ENCODE results near the gene FAM221A.
"Not testable (repeated sequence)": the region's sequence is repeated elsewhere in the genome, so short reads cannot be mapped to it uniquely, and the experiment has no call there.

Gene FAM221A

DNA sequence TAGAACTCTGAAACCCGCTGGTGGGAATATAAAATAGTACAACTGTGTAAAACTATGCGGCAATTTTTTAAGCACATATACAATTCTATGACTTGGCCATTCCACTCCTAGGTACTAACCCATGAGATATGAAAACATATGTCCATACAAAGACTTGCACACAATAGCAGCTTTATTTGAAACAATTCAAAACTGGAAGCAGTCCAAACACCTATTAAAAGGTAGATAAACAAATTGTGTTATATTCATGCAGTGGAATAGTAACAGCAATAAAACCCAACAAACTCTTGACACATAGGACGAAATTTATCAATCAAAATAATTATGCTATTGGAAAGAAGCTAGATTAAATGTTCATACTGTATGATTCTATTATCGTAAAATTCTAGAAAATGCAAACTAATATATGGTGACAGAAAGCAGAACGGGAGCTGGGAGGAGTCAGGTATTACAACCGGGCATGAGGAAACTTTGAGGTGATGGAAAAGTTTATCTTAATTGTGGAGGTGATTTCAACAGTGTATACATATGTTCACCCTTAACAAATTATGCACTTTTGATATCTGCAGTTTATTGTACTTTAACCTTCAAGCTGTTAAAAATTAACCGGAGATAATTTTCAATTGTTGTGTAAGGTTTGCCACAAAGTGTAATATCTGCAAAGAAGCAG, 29.2 kb downstream of the FAM221A start:
- DNase-seq = no peak

DNA sequence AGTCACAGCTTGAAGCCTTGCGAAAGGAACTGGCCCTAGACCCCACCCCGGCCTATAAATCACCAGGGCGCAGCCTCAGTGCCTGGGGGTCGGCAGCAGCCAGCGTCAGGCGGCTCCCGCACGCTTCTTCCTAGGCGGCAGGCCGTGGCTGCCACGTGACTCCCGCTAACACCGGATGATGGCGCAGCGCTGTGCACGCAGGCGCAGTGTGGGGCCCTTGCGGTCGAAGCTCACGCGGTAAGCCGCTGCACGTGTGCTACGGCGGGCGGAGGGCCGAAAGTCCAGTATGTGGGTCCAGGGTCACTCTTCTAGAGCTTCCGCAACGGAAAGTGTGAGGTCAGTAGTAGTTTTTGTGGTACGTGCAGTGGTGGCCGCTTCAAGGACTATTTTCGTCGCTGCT, 30.0 kb downstream of the FAM221A start, which contains the start of gene STK31:
Gene STK31, plus strand, starts transcription at position 220 of the 400 bp plus-strand sequence. Its CDS starts 67 bp downstream, at position 287.
- DNase-seq = no peak

DNA sequence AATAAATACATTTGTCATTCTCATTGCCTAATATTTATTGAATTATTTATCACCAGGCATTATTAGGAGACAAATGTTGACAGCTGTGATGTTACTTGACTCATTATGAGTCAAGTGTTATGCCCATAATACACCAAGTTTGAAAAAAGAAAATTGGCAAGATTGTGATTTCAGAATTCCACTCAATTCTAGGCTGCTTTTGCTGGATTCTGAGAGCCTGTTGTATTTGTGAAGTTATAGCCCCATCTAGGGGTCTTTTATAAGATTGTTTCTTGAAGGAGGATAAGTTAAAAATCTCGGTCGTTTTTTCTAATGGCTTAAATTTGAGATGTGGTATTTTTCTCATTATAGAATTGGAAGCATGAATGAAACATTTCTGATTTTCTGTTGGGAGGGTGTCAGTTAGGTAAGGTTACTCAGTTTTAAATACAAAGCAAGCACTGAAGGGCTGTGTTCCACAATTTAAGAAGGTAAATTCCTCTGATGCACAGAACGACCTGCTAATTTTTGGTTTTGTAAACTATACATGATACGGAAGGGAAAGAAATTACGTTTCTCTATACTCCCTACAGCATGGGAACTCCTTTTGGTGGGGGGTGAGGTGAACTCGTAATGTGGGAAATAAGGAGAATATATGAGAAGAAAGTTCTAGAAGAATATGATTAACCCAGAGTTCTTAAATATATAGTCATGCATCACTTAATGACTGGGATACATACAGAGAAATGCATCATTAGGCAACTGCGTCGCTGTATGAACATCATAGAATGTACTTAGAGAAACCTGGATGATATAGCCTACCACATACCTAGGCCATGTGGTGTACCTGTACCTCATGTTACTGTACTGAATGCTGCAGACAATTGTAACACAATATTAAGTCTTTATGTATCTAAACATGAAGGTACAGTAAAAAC, 32.6 kb downstream of the FAM221A start:
- DNase-seq = no peak

DNA sequence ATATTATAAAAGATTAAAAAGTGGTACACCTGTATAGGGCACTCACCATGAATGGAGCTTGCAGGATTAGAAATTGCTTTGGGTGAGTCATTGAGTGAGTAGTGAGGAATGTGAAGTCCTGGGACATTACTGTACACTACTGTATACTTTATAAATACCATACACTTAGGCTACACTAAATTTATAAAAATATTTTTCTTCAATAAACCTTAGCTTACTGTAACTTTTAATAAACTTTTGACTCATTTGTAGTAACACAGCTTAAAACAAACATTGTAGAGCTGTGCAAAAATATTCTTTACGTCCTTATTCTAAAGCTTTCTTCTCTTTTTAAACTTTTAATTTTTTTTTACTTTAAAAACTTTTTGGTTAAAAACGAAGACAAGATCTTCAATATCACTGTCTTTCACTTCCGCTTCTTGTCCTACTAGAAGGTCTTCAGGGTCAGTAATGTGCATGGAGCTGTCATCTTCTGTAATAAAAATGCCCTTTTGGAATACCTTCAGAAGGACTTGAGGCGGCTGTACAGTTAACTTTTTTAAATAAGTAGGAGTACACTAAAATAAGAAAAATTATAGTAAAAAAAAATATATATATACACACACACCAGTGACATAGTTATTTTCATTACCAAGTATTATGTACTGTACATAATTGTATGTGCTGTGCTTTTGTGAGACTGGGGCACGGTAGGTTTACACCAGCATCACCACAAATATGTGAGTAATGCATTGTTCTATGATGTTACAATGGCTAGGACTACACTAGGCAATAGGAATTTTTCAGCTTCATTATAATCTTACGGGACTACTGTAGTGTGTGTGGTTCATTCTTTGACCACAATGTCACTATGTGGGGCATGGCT, 33.5 kb downstream of the FAM221A start:
- DNase-seq = no peak

DNA sequence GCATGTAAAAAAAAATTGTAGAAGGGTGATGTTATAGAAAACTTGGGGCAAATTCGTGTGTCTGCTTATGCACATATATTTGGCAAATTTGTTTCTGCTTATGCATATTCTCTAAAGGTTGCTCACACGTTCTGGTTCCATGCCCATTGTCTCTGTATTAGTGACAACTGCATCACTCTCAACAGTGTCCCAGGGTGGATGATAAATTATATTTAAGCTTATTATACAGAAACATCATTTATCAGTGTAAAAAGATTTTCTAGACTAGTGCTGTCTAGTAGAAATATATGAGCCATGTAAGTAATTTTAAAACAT, 34.1 kb downstream of the FAM221A start:
- DNase-seq = no peak

DNA sequence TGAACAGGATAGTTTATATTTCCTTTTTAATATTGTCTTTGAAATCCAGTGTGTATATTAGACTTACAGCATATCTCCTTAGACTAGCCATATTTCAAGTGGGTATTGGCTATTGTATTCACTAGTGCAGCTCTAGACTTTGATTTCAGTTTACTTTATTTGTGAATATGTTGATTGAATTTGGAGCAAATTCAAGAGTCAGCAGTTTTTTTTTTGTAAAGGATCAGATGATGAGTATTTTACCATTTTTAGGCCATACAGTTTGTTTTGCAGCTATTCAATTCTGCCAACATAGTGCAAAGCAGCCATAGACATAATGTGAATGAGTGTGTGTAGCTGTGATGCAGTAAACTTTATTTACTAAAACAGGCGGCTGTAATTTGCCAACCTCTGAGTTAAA, 34.6 kb downstream of the FAM221A start:
- DNase-seq = no peak

DNA sequence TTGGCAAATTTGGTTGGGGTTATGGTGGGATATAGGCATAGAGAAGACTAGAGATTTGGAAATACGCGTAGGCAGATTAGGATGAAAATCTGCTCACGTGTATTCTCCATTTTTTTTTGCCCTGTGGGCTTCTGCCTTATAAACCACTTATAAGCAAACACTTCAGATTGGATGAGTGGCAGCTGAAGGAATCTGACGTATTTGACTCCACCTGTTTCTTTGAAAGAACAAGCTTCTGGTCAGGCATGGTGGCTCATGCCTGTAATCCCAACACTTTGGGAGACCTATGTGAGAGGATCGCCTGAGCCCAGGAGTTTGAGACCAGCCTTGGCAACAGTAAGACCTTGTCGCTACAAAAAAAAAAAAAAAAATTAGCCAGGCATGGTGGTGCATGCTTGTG, 35.1 kb downstream of the FAM221A start:
- DNase-seq = no peak

DNA sequence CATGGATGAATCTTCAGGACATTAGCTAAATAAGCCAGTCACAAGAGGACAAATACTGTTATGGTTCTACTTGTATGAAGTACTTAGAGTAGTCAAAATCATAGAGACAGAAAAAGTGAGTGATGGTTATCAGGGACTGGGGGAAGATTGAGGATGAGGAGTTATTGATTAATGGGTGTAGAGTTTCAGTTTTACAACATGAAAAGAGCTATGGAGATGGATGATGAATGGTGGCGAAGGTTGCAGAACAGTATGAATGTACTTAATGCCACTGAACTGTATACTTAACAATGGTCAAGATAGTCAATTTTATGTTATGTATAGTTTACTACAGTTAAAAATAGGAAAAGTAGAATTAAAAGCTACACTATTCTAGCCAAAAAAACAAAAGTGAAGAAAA, 37.8 kb downstream of the FAM221A start:
- no peak for DNase-seq

DNA sequence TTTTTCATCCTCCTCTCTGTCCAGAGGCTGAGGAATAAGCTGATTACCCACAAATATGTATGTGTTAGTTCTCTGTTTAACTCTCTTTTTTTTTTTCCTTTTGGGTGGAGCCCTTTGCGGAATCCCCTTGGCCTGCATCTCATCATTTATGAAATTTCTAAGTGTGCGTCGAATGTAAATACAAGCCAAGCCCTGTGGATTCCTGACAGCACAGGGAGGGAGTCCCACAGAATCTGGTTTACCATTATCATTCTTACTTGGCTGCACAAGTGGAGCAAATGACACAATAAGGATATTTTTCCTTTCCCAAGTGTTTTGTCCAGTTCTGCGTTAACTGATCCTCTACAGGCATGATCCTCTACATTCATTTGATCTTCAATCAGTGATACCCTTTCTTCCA, 41.5 kb downstream of the FAM221A start:
- DNase-seq = no peak

DNA sequence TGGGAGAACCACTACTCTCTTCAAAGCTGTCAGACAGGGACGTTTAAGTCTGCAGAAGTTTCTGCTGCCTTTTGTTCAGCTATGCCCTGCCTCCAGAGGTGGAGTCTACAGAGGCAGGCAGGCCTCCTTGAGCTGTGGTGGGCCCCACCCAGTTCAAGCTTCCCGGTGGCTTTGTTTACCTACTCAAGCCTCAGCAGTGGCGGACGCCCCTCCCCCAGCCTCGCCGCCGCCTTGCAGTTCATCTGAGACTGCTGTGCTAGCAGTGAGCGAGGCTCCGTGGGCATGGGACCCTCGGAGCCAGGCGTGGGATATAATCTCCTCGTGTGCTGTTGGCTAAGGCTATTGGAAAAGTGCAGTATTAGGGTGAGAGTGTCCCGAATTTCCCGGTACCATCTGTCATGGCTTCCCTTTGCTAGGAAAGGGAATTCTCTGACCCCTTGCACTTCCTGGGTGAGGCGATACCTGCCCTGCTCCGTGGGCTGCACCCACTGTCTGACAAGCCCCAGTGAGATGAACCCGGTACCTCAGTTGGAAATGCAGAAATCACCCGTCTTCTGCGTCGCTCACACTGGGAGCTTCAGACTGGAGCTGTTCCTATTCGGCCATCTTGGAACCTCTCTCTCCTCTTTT, 42.7 kb downstream of the FAM221A start:
- not testable (repeated sequence) for DNase-seq

DNA sequence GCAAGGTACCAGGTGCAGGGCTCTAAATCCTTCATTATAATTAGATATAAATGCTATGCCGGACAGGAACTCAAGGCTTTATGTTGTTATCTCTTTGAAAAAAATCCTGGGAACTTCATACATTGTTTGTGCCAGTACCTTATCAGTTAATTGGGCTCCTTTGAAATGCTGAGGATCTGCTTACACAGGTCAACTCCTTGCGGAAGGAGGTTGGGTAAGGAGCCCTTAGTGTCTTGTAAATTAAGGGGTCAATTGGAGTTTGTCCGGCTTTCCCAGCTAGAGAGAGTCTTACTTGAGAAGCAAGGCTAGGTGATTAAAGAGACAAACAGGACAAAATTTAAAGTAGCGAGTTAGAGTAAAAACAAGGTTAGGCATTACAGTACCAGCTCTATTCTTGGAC, 44.1 kb downstream of the FAM221A start:
- not testable (repeated sequence) for DNase-seq

DNA sequence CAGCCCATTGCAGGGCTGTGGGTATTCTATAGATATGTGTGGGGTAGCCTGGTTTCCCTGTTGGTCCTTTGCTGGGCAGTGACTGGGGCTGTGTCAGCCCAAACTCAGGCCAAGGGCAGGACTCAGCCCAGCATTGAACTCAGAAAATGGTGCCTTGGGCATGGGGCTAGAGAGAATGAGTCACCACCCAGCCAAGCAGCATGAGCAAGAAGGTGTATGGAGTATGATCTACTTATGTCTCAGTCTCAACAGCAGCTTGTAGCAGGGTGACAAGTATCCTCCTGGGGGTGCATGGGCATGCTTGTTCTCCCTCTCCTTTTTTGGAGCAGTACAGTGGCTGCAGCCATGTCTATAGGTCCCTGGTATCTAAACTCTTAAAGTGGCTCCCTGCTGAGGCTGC, 62.1 kb downstream of the FAM221A start:
- no peak for DNase-seq

DNA sequence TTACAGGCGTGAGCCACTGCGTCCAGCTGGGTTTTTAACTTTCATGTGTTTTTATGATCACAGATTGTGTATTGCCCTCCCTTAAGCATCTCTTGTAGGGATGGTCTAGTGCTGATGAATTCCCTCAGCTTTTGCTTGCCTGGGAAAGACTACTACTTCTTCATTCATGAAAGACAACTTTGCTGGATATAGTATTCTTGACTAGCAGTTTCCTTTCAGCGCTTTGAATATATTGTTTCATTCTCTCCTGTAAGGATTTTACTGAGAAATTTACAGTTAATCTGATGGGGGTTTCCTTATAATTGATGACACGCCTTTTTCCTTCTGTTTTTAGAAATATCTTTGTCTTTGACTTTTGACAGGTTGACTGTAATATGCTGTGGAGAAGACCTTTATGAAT, 63.2 kb downstream of the FAM221A start:
- DNase-seq = no peak

DNA sequence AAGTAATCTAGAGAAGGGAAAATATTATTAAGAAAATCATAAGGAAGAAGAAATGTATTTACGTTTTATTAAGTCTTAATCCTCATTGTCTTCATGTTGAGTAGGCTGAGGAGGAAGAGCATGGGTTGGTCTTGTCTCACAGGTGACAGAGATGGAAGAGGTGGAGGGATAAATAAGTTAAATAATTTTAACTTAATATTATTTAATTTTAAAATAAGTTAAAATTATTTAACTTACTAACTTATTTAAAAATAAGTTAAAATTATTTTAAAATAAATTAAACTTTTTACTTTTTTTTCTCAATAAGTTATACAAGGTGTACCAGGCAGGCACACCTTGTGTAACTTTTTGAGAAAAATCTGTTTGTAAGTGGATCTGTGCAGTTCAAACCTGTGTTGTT, 66.6 kb downstream of the FAM221A start:
- no peak for DNase-seq

DNA sequence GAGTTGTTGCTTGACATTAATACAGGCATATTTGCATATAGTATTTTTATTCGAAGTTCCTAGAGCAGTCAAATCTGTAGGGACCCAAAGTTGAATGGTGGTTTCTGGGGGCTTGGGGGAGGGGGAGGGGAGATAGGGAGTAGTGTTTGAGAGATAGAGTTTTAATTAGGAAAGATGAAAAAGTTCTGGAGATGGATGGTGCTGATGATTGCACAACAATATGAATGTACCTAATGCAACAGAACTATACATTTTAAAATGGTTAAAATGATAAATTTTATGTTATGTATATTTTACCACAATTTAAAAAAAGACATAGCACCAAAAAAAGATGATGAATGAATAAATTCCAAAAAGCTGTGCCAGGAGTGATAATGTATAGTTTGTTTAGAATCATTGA, 71.9 kb downstream of the FAM221A start:
- DNase-seq = no peak

All from GF-D8 (cell line).